GM10266 (cell line): ENCODE data around the gene RFX8.

Experiments
- DNase-seq: peaks from one replicate; pipeline ENCODE4 v3.0.0; 2012; ENCODE audit errors: extremely low spot score
- TF ChIP-seq, protein P1 (sequence below): IDR thresholded peaks from 2 replicates; pipeline ENCODE4 v1.5.1; 2012; ENCODE audit warnings: mild to moderate bottlenecking, low read depth; ENCODE audit not compliant: control insufficient read depth, insufficient read depth; ENCODE audit errors: missing control alignments

RFX8 gene

DNA sequence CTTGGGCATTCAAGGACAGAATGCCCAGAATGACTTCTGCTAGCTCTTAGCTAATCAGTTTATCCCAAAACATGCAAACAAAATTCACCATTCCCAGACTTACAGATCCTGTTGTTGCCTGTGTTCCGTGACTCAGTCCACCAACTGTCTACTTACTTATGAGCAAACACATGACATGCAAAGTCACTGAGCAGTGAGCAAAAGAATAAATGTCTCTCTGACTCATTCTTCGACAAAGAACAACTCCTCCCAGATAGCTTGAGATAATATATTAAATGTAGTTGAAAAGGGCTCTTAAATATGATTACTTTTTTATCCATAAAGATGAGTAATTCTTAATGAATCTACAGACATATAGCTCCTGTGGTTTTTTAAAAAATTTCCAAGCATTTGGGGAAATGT is 78.6 kb downstream of the RFX8 start:
- no peak for DNase-seq
- TF ChIP-seq, protein P1, sequence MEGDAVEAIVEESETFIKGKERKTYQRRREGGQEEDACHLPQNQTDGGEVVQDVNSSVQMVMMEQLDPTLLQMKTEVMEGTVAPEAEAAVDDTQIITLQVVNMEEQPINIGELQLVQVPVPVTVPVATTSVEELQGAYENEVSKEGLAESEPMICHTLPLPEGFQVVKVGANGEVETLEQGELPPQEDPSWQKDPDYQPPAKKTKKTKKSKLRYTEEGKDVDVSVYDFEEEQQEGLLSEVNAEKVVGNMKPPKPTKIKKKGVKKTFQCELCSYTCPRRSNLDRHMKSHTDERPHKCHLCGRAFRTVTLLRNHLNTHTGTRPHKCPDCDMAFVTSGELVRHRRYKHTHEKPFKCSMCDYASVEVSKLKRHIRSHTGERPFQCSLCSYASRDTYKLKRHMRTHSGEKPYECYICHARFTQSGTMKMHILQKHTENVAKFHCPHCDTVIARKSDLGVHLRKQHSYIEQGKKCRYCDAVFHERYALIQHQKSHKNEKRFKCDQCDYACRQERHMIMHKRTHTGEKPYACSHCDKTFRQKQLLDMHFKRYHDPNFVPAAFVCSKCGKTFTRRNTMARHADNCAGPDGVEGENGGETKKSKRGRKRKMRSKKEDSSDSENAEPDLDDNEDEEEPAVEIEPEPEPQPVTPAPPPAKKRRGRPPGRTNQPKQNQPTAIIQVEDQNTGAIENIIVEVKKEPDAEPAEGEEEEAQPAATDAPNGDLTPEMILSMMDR = no peak

DNA sequence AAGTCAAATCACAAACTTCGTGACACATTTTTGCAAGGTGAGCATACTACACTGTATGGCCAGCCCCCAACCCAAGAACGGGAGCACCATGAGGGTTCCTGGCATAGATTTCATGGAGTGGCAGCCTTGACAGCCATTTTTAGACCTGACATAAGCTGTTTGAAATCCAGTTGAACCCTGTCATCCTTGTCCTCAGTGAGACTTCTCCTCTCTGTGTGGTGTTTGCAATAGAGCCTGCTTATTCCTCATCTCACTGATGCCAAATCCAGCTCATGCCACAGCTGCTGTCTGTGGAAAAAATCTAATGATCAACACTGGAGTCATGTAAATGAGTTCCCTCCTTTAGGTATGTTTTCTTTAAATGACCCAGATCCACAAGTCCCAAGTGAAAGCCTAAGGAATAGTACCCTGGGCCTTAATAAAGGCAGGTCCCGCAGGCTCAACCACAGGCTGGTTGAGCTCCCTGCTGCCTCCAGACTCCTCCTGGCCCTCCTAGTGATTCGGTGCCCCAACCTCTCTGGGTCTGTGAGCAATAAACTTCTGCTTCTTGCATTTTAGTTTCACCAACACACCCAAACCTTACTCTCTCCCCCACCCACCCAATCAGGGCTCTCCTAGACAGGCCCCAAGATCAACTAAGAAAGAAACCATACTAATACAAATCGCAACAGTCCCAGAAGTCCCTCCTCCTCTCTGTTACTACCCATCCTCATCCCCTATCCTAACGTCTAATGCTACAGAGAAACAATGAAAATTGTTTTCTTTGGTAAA is 79.2 kb downstream of the RFX8 start:
- DNase-seq = no peak
- TF ChIP-seq, protein P1 = no peak

DNA sequence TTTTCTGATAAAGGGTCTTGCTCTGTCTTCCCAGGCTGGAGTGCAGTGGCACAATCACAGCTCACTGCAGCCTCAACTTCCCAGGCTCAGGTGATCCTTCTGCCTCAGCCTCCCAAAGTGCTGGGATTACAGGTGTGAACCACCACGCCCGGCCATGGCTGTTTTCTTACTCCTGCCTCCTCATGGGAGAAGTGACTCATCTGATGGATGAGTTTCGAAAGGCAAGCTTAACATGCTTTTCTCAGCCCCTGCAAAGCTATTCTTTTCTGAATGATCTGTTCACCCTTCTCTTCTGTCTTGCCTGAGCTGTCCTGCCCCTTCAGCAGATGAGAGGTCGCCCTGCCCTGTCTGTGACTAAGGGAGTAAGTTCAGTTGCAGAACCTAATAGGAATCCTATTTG is 86.7 kb downstream of the RFX8 start:
- DNase-seq = no peak
- TF ChIP-seq, protein P1 = no peak

DNA sequence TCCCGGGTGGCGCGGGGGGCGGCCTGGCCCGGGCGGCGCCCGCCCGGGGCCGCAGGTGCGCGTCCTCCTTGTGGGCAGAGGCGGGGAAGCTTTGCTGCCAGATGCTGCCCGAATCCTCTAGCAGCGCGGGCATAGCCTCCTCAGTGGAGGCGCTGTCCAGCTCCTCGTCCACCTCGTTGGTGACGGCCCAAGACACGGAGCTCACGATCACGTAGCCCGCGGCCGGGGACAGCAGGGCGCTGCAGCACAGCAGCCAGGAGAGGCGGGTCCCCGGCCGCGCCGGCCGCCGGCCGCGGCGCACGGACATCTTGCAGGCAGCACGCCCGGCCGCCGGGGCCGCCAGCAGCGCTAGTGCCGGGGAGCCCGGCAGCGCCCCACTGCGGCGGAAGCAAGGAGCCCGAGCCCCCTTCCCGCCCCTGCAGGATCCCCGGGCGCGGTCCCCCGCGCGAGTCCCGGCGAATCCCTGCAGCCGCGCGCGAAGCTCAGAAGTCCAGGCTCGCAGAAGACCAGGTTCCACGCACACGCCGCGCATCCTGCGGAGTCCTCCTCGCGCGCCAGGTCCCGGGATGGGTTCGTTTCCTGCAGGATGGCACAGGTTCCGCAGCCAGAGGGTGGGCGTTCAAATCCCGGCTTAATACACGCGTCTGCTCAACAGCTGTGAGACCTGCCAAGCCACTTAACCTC is 87.6 kb downstream of the RFX8 start, which contains the start of gene CREG2:
Gene CREG2 (minus strand): TSS at position 353 of the 684 bp plus-strand sequence. CDS start 46 bp downstream, at position 307.
- TF ChIP-seq, protein P1 = no peak
- DNase-seq = peak; percentile 43

DNA sequence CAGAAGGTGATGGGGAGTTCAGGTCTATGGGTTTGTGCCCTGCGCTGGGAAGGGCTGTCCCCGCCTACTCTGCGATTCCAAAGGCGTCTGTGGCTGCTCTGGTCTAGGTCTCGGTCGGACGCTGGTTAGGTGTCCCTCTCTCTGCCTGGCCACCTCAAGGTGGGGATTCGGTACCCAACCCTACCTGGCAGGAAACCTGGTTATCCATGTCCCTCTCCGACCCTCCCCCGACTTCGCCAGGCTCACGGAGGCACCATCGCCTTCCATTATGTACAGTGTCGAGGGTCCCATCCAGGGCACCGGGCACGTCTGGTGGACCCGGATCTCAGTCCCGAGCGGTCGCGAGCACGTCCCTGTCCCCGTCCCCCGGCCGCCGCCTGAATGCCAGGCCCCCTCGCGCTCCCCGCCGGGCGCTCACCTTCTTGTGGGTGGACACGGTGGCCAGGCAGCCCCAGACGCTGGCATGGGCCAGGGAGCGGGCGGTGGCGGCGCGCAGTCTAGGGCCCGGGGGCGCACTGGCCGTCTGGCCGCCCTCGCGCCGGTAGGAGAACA is 88.2 kb downstream of the RFX8 start:
- DNase-seq = no peak
- TF ChIP-seq, protein P1 = no peak

DNA sequence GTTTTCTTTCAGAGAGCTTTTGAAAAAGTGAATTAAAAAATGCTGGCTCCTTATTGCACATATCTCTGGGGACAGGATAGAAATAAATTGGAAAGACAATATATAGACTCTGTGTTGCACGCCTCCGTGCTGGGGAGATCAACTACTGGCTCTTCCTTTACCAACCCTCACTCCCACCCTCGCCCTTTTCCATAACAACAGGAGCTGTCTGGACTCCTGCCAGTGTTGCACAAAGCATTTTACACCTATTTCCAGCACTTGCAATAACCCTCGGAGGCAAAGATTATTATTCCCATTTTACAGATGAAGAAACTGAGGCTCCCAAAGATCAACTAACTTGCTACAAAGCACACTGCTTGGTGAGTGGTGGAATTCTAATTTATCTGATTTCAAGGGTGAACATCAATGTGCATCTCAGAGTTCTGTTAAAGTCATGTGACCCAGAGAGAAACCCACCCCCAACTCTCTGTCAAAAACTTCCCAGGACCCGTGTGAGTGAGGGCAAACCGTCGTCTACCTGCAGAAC is 91.8 kb downstream of the RFX8 start:
- TF ChIP-seq, protein P1 = no peak

More for the DNA sequence above, 91.8 kb downstream of the RFX8 start:
- DNase-seq = no peak
